Psoas muscle (tissue), 8 donors: ENCODE results near the gene DOK7. TPM values are rescaled to one million over a fixed set of nuclear protein-coding genes. Genes with fewer than 3 reads are reported as not detected.

ENCODE experiments used
- ATAC-seq, 4 donors: fragments of 200-7000 bp; cut with Tn5 transposase; one replicate each; pipeline ENCODE4 v1.9.1; 2020; ENCODE audit warnings: moderate library complexity in 3 of 4, mild to moderate bottlenecking in 2 of 4
- DNase-seq, 2 donors: peaks; one replicate each; pipeline ENCODE4 v3.0.0-alpha.2; 2020
- H3K27ac ChIP-seq: fragments of 200-600 bp; one replicate; pipeline ENCODE4 v1.8.0; 2022
- H3K27me3 ChIP-seq, 3 donors: fragments of 200-600 bp in 1 of 3; one replicate each; pipeline versions ENCODE4 v1.6.1 to v1.8.0; 2013 to 2022; ENCODE audit warnings: low read length in 2 of 3, mild to moderate bottlenecking in 2 of 3, moderate library complexity in 1 of 3; ENCODE audit not compliant: insufficient read depth in 3 of 3
- H3K36me3 ChIP-seq, 2 donors: fragments of 200-600 bp in 1 of 2; one replicate each; pipeline versions ENCODE4 v1.6.1 to v1.8.0; 2013 to 2022; ENCODE audit warnings: low read depth in 1 of 2, mild to moderate bottlenecking in 1 of 2, moderate library complexity in 1 of 2; ENCODE audit not compliant: insufficient read depth in 1 of 2
- H3K4me1 ChIP-seq: fragments of 200-600 bp; one replicate; pipeline ENCODE4 v1.8.0; 2022
- H3K4me3 ChIP-seq: fragments of 200-600 bp; one replicate; pipeline ENCODE4 v1.8.0; 2022; ENCODE audit warnings: mild to moderate bottlenecking
- H3K9me3 ChIP-seq: fragments of 200-600 bp; one replicate; pipeline ENCODE4 v1.8.0; 2022
- WGBS, 3 donors: extraction: QIAGEN DNeasy Blood & Tissue Kit; methylation state at CpG; one replicate each; pipeline versions ENCODE4 v1.1.6 to v1.1.7; 2013; 5-methylcytosine and 5-hydroxymethylcytosine counted together
- intact Hi-C, 2 donors: fragments of 100-400 bp; cut with DNase I; formaldehyde crosslinking; loops; one replicate each; pipeline versions ENCODE4 v1.11.0 to v1.14.2; 2022
- polyA plus RNA-seq, 3 donors: library from polyadenylated mRNA; stranded (reverse); fragments of 200-250 nt; gene quantifications; one replicate each; pipeline ENCODE4 v1.2.3, GENCODE V29; 2013
- total RNA-seq, 4 donors: library from RNA; stranded (reverse); fragmentation: NEBNext Ultra II Directional in 2 of 4; extraction: Animal tissue kit (Norgen Biotek cat#: 25700) in 2 of 4; gene quantifications; one replicate each; pipeline versions ENCODE4 v1.2.1 to v1.2.4, GENCODE V29; 2021 to 2023
- TF ChIP-seq, protein P1 (sequence below): fragments of 200-600 bp; IDR thresholded peaks from one replicate; pipeline ENCODE4 v1.8.0; 2022; ENCODE audit warnings: antibody characterized with exemption
- donor health status: healthy with polysubstance abuse.
- donor health status: DM: no; HTN: no; CAD: no; lungs with moderate emphysema.
- donor health status: Bipolar disorder and iron deficiency.
- donor health status: healthy.
- donor health status: DM: yes; HTN: yes; CAD: no.
- donor health status: DM: no; HTN: no; CAD: no.
- donor health status: DM: no; HTN: no; CAD: no.
- donor health status: DM: yes; HTN: yes; CAD: no.

The DOK7 gene
- total and polyA plus RNA-seq, 7 donors = 3.4 to 48.6 (median 21.5) TPM

DNA sequence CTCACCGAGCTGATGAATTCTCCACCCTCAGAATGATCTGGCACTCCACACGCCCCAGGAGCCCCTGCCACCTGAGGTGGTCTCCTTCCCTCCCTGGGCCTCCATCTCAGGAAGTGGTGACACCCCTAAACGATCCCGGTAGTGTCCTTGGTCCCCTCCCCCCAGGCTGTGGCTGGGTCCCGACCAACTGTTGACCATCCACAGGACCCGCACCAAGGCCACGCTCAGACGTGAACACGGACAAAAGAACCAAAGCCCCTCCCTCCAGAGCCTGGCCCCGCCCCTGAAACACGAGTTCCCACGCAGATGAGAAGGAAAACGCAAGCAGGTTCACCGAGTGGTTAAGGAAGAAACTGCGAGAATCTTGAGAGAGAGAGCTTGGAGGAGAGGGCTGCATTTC lies 52.5 kb downstream of the DOK7 start:
- peak; percentile 16 to 31 for DNase-seq
- 80 to 86% (median 84%) methylated on average over 15 of the region's 15 CpGs for WGBS, 3 donors
- H3K27me3 ChIP-seq = no peaks in the 10 kb centered on the region
- H3K9me3 ChIP-seq = no peaks in the 10 kb centered on the region
- H3K36me3 ChIP-seq = peaks cover 4 to 93% of the 10 kb centered on the region in 2 donors
- no peak overlapping the region for H3K4me3 ChIP-seq
- intact Hi-C loops = no loop called here
- TF ChIP-seq, protein P1, sequence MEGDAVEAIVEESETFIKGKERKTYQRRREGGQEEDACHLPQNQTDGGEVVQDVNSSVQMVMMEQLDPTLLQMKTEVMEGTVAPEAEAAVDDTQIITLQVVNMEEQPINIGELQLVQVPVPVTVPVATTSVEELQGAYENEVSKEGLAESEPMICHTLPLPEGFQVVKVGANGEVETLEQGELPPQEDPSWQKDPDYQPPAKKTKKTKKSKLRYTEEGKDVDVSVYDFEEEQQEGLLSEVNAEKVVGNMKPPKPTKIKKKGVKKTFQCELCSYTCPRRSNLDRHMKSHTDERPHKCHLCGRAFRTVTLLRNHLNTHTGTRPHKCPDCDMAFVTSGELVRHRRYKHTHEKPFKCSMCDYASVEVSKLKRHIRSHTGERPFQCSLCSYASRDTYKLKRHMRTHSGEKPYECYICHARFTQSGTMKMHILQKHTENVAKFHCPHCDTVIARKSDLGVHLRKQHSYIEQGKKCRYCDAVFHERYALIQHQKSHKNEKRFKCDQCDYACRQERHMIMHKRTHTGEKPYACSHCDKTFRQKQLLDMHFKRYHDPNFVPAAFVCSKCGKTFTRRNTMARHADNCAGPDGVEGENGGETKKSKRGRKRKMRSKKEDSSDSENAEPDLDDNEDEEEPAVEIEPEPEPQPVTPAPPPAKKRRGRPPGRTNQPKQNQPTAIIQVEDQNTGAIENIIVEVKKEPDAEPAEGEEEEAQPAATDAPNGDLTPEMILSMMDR = no peak
- no peak for ATAC-seq
- H3K27ac ChIP-seq = no peak overlapping the region
- no peaks in the 10 kb centered on the region for H3K4me1 ChIP-seq

DNA sequence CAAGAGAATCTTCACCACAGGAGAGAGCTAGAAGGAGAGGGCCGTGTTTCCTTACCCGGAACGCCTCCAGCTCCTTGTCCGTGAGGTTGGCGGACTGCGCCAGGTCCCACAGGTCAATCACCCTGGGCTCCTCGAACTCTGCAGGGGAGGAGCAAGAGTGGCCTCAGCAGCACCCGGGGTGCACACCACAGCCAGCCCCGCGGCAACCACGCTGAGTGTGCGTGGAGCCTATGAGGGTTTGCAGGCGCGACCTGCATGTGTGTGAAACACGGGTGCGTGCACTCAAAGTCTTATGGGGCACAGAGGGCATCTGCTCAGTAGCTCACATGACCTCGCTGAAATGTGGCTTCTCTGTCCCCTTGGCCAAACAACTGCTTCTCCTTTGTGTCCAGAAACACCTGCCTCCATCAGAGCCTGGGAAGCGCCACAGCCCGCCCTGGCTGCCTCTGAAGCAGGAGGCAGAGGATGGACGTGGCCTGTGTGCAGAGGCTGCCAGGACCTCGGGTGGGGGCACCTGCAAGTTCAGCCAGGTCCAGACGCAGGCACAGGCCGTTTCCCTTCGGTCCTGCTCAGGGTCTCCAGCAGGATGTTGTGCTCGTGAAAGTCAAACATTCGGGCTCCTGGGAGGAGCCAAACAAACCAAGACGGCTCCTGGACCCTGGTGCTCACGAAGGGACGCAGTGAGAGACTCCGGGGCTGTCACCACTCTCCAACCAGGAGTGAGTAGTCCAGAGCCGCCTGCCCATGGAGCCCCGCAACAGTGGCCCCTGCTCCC lies 53.1 kb downstream of the DOK7 start:
- ATAC-seq (no peak), DNase-seq (peak in 1 of 2 donors; percentile 47)
- TF ChIP-seq, protein P1 = no peak
- Histone ChIP-seq H3K27ac (no peak overlapping the region), H3K4me3 (no peak overlapping the region), H3K27me3 (no peaks in the 10 kb centered on the region), H3K4me1 (no peaks in the 10 kb centered on the region), H3K36me3 (peaks cover 2 to 93% of the 10 kb centered on the region in 2 donors), H3K9me3 (no peaks in the 10 kb centered on the region)
- intact Hi-C loops = no loop called here
- 92 to 93% (median 92%) methylated on average over 32 of the region's 32 CpGs for WGBS, 3 donors

DNA sequence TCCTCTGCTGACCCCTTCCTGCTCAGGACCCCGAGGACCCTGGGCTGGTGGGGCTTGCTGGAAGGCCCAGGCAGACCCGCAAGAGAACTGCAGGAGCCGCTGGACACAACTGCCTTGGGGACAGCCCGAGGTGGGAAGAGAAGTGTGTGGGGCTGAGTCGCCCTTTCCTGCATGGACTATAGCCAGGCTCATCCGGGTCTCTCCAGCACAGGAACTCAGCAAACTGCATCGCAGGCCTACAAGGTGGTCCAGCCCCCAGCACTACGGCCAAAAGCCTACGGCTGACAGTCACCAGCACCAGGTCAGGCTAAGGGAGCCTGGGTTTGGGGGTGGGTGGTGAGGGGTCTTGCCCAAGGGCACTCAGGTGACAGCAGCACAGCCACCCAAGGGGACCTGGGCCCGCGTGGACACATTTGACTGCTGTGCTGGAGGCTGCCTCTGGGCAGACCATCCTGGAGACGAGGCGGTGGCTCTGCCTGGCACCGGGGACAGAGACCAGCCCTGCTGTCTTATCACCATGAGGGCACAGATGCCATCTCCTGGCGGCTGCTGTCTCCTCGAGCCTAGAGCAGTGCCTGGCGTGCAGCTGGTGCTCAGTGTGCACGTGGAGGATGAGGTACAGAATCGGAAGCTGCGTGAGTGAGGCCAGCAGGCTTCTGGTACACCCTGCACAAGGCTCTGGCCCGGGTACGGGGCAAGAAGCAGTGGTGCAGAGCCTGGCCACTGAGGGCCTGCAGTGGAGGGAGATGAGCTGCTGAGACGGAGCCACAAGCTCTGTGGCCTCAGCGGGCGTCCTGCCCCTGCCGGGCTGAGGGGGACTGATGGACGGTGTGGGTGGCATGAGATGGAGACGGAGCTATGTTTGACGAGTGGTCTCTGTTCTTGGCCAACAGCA lies 54.0 kb downstream of the DOK7 start:
- no peaks in the 10 kb centered on the region for H3K4me1 ChIP-seq
- peaks cover 2 to 96% of the 10 kb centered on the region in 2 donors for H3K36me3 ChIP-seq
- peak in 1 of 2 donors; percentile 48 for DNase-seq
- intact Hi-C loops = no loop called here
- H3K9me3 ChIP-seq = no peaks in the 10 kb centered on the region
- TF ChIP-seq, protein P1 = no peak
- 91 to 92% (median 91%) methylated on average over 28 to 29 of the region's 29 CpGs for WGBS, 3 donors
- no peak overlapping the region for H3K4me3 ChIP-seq
- ATAC-seq = no peak
- no peaks in the 10 kb centered on the region for H3K27me3 ChIP-seq
- no peak overlapping the region for H3K27ac ChIP-seq

DNA sequence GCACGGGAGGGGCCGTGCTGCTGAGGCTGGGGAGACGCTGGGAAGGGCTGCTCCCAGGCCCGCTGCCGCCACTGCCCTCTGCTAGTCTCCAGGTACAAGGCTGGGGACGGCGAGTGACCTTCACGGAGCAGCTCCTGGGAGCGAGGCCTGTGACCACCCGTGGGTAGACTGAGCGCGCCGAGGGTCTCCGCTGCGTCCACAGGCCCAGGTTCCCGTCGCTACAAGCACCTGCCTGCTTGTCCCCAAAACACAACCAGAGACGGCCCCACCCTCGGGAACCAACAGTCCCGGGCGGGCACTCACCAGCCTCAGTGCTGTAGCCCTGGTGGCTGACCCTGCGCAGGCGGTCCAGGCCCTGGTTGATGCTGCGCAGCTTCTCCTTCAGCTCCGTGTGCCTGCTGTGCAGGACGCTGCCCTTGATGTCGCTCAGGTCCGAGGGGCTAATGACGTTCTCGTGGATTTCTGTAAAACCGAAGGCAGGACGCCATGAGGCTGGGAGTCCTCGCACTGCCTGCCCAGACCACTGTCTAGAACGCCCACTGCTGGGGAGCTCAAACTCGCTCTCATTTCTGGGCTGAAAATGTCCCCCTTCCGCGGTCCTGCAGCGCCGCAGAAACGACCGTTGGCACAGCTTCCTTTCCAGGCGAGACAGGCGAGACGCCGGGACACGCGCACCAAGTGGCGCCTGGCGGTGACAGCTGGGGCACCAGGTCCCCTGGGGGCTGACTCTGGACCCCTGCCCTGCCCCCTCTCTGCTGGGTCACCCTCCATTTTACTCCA lies 54.8 kb downstream of the DOK7 start:
- Histone ChIP-seq H3K9me3 (no peaks in the 10 kb centered on the region), H3K4me3 (no peak overlapping the region), H3K27me3 (no peaks in the 10 kb centered on the region), H3K27ac (no peak overlapping the region), H3K36me3 (peaks cover 2 to 94% of the 10 kb centered on the region in 2 donors), H3K4me1 (no peaks in the 10 kb centered on the region)
- WGBS, 3 donors = 94 to 96% (median 94%) methylated on average over 41 to 49 of the region's 49 CpGs
- intact Hi-C loops = no loop called here
- TF ChIP-seq, protein P1 = no peak
- DNase-seq = peak; percentile 19 to 59
- no peak for ATAC-seq
